GM12801 (cell line): ENCODE results near the gene GCSAML.

Source experiments
- CTCF ChIP-seq: IDR thresholded peaks from one replicate; pipeline ENCODE4 v1.5.1; 2011; ENCODE audit warnings: control low read depth; ENCODE audit not compliant: insufficient read length; ENCODE audit errors: extremely low read depth

Gene GCSAML

GRCh38 chr1:247574664-247575063 is 25.7 kb downstream of the GCSAML start:
- no peak for TF ChIP-seq CTCF

- no peak for TF ChIP-seq CTCF
These were observed 27.6 kb downstream of the GCSAML start for GRCh38 chr1:247576514-247576913.

- TF ChIP-seq CTCF: no peak
These were observed 30.1 kb downstream of the GCSAML start for GRCh38 chr1:247578946-247579460.

- no peak for TF ChIP-seq CTCF
These were observed 39.1 kb downstream of the GCSAML start, which contains the start of gene OR2G2 for GRCh38 chr1:247588060-247588459. Gene OR2G2 (plus strand): TSS chr1:247588360. CDS start chr1:247588360, 0 bp downstream.

GRCh38 chr1:247605286-247605685 is 56.4 kb downstream of the GCSAML start, which contains the start of gene OR2G3:
Gene OR2G3 (plus strand): TSS chr1:247605586. CDS start chr1:247605586, 0 bp downstream.
- TF ChIP-seq CTCF: no peak

- TF ChIP-seq CTCF: no peak
These were observed 64.5 kb downstream of the GCSAML start for GRCh38 chr1:247613405-247613804.

- no peak for TF ChIP-seq CTCF
These were observed 65.7 kb downstream of the GCSAML start for GRCh38 chr1:247614625-247615024.
